Sigmoid colon (tissue), 4 donors: ENCODE results near the gene ZNF391.

Experiments used
- EP300 ChIP-seq, 4 donors: sonication (generic); formaldehyde crosslinking; IDR thresholded peaks; one replicate each; pipeline ENCODE4 v1.6.1; 2017; ENCODE audit warnings: antibody characterized with exemption in 4 of 4
- TF ChIP-seq, protein P1 (sequence below), 4 experiments: fragments of 450-650 bp in 3 of 4; fragments of 200-600 bp in 1 of 4; IDR thresholded peaks; one replicate each; pipeline ENCODE4 v1.5.1; 2016 to 2019; ENCODE audit warnings: antibody characterized with exemption in 4 of 4, mild to moderate bottlenecking in 3 of 4, moderate library complexity in 2 of 4

DNA sequence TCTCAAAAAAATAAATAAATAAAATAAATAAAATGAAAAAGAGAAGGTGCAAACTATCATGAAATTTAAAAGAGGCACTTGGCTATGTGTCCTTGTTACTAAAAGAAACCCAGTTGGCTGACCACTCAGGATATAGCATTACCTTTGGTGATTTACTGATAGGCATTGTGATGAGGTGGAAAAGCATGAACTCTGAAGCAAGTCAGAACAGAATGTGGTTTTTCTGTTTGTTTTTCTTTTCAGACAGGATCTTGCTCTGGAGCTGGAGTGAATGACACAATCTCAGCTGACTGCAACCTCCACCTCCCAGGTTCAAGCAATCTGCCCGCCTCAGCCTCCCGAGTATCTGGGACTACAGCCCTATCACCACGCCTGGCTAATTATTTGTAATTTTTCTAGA lies 52.4 kb downstream of the ZNF391 start:
- TF ChIP-seq, protein P1, sequence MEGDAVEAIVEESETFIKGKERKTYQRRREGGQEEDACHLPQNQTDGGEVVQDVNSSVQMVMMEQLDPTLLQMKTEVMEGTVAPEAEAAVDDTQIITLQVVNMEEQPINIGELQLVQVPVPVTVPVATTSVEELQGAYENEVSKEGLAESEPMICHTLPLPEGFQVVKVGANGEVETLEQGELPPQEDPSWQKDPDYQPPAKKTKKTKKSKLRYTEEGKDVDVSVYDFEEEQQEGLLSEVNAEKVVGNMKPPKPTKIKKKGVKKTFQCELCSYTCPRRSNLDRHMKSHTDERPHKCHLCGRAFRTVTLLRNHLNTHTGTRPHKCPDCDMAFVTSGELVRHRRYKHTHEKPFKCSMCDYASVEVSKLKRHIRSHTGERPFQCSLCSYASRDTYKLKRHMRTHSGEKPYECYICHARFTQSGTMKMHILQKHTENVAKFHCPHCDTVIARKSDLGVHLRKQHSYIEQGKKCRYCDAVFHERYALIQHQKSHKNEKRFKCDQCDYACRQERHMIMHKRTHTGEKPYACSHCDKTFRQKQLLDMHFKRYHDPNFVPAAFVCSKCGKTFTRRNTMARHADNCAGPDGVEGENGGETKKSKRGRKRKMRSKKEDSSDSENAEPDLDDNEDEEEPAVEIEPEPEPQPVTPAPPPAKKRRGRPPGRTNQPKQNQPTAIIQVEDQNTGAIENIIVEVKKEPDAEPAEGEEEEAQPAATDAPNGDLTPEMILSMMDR (IDR thresholded peaks at IDR 0.05), result no peak
- no peak for TF ChIP-seq EP300 (IDR thresholded peaks at IDR 0.05)
